ENCODE results near the gene MSRB2.
"Not testable (repeated sequence)": the region's sequence is repeated elsewhere in the genome, so short reads cannot be mapped to it uniquely, and the experiment has no call there.

Gene MSRB2

DNA sequence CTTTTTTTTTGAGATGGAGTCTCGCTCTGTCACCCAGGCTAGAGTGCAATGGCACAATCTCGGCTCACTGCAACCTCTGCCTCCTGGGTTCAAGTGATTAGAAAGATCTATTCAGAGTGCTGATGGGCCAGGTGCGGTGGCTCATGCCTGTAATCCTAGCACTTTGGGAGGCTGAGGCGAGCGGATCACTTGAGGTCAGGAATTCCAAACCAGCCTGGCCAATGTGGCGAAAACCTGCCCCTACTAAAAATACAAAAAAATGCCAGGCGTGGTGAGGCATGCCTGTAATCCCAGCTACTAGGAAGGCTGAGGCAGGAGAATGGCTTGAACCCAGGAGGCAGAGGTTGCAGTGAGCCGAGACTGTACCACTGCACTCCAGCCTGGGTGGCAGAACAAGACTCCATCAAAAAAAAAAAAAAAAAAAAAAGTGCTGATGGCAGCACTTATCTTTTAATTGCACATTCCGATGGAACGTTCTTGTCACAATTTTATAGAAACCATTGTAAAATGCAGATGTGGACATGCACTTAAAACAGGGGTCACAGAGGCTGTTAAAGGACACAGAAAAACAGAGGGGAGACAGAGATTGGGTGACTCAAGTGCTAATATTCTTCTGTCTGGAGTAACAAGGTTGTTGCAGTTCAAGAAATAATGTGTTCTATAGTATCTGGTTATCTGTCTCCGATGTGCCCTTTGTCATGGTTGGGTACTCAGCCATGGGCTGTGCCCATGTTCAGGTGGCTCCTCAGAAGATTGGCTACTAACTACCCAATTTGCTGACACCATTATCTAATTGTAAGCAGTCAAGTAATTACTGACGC lies 25.1 kb upstream of the MSRB2 start:
- DNase-seq: not testable (repeated sequence)

DNA sequence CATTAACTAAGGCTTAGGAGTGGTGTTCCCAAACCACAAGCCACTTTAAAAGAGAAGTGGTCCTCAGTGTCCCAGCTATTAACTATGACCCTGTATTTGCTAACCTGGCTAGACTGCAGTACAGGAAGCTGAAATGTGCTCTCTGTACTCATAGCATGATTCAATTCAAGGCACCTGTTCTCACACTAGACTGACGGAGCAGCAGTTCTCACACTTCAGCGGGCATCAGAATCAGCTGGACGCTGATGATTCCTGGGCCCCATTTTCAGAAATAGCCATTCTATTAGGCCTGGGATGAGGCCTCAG lies 24.5 kb upstream of the MSRB2 start:
- DNase-seq: no peak

DNA sequence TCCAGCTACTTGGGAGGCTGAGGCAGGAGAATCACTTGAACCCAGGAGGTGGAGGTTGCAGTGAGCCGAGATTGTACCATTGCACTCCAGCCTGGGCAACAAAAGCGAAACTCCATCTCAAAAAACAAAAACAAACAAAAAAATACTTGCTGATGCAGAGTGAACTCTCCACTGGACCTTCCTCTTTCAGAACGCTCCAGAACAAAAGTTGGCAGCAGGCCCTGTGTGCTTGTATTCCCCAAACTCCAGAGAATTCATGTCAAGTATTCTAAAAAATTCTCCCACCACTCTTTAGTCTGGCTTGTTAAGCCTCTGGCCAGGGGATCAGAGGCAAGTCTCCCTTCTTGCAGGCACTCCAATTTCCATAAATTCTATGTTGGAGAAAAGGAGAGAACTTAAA lies 22.8 kb upstream of the MSRB2 start:
- not testable (repeated sequence) for DNase-seq

DNA sequence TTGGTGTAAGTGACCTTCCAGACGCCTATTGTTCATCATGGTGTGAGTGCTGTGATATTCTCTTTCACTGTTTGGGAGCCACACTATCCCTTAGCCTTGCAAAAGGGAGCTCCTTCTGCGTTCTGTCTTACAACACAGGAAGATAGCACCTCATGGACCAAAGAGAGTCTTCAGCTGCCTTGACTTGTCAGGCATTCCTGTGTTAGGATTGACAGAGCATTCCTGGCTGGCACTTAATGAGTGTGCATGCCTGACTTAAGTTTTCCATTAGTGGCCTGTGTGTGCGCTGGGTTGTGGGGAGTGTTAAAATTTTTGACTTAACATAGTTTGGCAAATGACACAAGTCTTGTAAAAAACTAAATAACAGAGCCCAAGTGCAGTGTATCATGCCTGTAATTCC lies 21.9 kb upstream of the MSRB2 start:
- no peak for DNase-seq

DNA sequence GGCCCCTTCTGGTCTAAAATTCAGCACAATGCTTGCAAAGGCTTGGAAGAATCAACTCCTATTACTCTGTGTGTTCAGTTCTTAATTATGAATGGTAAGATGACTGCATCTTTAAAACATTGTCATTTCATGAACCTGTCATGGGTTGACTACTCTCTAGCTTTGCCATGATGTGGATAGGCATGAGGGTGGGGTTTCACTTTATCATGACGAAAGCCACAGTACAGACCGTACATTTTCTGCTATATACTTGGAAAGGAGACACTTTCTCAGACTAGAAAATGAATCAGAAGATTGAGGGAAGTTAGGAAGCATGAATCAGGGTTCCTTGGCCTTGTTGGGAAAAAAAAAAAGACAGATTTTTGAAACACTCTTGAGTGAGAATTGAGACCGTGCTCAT lies 19.7 kb upstream of the MSRB2 start:
- DNase-seq: no peak

DNA sequence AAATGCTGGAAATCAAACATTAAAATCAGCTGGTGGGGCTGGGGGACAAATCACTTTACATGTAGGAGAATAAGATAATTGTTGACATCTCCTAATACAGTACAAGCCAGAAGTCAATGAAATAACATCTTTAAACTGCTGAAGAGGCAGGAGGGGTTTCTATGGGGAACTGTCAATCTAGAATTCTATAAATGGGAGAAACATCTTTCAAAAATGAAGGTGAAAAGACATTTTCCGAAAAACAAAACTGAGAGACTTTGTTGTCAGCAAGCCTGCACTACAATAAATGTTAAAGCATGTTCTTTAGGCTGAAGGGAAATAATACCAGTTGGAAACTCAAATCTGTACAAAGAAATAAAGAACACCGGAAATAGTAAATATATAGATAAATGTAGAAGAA lies 17.3 kb upstream of the MSRB2 start:
- no peak for DNase-seq

DNA sequence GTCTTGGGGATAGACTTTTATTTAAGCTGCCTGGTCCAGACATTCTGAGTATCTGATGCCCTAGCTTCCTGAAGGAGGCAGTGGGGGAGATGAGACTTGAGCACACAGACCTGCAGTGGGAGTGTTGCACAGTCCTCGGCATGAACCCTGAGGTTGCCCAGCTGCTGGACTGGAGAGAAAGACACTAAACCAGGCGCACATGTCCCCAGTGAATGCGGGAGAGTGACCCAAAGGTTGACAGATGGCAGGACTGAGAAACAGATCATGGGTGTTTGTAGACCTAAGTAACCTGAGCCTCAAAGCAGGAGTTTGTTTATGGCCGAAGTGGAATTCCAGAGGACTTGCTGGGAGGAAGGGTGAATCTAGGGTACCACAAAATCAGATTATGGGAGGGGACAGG lies 15.7 kb upstream of the MSRB2 start:
- no peak for DNase-seq

DNA sequence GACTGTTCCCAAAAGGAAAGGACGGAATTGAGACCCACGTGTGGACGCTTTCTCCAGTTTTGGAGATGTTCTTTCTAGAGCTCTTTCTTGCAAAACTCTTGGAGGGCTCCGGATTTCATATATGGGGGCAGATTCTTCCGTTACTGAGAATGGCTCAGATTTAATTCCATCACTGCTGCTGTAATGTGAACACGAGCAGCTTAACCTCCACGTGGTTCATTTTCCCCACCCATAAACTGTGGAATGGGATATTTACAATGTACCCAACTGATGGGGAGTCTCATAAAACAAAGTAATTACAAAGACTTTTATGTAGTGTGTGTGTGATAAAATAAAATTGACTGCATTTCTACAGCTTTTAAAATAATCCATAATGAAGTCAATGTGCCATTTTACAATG lies 15.1 kb upstream of the MSRB2 start:
- DNase-seq: no peak

DNA sequence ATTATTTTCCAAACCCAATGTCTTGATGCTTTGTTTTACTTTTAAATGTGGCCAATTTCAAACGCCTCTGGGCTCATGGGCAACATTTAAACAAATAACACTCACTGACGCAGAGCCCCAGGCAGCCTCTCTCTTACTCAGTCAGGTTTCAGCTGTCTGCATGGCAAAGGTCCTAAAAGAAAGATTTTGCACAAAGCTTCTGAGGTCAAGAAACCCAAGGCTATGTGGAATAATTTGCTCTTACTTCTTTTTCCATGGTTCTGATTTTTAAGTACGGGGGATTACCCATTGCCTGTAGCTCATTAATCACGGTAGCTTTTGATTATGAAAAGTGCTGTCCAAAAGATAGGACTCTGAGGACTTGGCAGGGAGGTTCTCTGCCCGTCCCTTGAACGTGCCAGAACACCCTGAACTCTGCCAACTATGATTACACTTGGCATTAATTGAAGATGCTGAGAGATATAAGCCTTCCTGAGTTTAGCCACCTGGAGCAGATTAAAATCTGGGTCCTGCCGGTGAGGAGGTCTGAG lies 14.1 kb upstream of the MSRB2 start:
- DNase-seq: no peak

DNA sequence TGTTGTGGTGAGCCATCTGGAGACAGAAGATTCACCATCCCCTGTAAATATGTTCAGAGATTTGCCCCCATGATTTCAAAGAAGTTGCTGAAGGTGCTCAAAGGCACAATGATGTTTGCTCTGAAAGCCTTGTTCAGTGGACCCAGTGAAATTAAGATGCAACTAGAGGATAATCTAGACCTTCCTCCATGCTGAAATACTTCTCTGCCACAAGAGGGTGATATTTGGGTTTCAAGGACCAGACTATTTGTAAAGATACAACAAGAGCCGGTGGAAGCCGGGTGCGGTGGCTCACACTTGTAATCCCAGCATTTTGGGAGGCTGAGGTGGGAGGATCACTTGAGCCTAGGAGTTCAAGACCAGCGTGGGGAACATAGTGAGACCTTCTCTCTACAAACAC lies 13.5 kb upstream of the MSRB2 start:
- DNase-seq: no peak

DNA sequence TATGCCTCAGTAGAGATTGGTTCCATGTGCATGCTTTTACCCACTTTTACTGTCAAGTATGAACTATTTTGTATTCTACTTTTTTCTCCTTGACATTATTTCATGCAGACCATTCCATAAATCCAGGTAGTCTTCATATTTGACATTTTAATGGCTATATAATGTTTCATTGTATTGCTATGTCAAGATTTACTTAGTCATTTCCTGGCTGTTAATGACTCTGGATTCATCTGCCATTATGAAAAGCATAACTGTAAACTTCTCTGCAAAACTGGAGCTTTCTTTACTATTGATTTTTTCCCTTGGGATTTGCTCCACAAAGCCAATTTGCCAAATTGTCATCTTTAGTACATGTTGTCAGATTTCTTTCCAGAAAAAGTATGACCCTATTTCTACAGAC lies 6.8 kb upstream of the MSRB2 start:
- DNase-seq: no peak

DNA sequence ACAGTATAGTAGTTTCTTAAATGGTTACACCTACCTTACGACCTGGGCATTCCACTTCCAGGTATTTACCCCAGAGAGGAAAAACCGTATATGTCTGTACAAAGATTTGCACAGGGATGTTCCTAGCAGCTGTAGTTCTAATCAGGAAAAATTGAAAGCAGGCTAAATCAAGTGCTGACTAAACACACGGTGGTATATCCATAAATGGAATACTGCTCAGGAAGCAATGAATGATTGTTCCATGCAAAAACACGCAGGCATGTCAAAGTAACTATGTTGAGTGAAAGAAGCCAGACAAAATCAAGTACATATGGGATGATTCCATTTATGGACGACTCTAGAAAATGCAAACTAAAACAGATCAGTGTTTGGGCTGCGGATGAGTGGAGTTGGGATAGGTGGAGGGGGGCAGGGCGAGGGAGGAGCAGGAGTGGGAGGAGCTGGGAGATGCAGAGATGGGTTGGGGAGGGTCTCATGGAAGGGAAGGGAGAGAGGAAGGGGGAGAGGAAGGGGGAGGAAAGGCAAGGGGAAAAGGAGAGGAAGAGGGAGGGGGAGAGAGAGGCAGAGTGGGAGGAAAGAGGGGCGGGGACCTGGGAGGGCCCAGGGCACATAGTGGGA lies 484 bp upstream of the MSRB2 start:
- no peak for DNase-seq

DNA sequence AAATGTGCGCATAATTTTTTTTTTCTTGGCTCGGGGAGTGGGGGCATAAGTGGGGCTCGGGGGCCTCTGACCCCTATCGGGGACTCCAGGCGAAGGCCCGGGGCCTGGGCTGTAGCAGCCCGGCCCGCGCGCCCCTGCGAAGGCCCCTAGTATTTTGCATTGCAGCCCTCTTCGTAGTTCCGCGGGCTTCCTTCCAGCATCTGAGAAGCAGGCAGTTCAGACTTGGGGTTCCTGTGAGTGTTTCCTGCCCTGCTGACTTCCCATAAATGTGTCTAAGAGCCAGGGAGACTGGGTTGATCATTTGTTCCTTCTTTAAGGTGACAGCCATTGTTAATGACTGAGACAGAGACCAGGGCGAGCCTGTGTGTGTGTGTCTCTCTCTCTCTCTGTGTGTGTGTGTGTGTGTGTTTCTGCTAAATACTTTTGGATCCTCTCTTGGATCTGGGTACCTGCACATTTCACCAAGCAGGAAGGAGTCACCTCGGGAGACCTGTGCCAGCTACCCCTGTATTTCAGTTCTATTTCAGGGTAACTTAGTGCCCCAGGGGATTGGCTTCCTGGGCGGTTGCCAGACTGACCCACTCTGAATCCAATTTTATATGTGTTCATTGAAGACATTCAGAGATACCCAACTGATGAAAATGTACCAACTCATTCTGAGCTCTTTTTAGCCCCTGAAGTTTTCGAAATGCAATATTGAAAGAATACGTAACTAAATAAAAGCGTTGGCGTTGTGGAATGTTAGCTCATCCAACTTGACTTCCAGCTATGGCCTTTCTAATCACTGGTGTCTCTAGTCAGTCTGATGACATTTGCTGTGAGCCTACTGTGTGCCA lies 805 bp downstream of the MSRB2 start:
- DNase-seq: peak; percentile 50

DNA sequence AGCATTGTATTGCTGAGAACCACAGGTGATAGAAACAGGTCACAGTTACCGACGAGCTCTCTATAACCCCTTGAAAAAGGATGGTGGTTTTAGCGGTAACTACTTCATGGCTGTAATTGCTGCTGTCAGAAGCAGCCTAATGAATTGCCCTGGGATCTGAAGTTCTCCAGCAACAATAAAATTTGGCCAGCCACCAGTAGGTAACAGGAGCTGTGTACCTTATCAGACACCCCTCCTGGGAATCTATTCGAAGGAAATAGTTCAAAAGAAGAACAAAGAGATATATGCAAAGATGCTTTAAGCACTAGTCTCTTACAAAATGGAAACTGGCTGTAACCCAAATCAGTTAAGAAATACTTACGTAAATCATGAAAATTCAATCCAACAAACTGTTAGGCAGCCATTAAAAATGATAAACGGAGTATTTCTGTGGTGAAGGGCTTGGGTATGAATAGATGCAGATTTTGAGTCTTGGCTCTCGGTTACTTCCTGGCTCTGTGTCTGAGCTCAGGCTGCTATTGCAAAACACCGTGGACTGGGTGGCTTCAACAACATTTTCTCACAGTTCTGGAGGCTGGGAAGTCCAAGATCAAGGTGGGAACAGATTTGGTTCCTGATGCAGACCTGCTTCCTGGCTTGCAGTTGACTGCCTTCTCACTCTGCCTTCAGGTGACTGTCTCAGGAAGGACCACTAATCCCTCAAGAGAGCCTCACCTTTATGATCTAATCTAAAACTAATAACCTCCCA lies 1.6 kb downstream of the MSRB2 start:
- no peak for DNase-seq

DNA sequence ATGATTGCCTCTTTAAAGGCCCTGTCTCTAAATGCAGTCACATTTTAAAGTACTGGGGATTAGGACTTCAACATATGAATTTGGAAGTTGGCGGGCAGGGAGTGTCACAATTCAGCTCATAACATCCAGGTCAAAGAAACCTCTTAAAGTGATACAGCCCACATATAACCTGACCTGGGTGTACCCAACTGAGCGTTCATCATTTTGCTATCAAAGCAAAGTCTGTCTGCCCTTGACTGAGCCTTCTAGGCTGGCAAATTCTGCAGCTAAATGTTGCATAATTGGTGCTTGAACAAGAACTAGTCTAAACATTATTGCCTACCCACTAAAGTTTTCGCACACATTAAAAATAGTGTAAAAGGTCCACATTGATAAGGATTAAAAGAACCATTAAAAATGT lies 3.7 kb downstream of the MSRB2 start:
- DNase-seq: no peak

DNA sequence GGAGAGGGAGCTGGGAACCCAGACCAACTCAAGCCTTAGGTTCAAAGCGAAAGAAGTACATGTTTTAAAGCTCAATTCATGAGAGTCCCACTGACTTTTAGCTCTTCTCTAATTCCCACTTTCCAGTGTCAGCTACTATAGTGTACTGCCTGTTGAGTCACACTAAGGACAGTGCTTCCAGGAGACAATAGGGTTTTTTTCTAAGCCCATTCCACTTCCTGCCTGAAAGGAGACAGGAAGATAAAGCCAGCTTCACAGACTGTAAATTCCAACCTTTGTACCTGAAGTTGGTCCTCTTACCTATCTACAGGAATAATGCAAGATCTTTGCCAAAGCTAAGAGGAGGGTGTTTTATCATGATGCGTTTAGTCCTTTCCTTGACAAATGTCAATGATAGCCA lies 4.4 kb downstream of the MSRB2 start:
- DNase-seq: no peak

DNA sequence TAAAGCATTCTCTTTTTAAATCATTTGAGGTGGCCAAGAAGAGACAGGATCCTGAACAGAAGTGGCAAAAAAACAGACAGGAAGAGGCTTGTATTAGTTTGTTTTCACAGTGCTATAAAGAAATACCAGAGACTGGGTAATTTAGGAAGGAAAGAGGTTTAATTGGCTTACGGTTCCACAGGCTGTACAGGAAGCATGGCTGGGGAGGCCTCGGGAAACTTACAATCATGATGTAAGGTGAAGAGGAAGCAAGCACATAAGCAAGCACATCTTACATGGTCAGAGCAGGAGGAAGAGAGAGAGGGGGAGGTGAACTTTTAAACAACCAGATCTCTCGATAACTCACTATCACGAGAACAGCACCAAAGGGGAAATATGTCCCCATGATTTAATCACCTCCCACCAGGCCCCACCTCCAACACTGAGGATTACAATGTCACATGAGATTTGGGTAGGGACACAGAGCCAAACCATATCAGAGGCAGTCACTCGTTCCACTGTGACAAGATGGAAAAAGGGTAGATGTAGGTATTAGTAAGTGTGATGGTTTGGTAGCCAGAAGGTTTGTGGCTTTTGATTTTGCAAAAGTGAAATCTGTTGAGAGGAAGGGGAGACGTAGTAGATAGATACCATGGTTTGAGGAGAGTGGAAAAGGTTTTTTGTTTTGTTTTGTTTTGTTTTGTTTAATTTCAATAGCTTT lies 5.1 kb downstream of the MSRB2 start:
- DNase-seq: no peak

DNA sequence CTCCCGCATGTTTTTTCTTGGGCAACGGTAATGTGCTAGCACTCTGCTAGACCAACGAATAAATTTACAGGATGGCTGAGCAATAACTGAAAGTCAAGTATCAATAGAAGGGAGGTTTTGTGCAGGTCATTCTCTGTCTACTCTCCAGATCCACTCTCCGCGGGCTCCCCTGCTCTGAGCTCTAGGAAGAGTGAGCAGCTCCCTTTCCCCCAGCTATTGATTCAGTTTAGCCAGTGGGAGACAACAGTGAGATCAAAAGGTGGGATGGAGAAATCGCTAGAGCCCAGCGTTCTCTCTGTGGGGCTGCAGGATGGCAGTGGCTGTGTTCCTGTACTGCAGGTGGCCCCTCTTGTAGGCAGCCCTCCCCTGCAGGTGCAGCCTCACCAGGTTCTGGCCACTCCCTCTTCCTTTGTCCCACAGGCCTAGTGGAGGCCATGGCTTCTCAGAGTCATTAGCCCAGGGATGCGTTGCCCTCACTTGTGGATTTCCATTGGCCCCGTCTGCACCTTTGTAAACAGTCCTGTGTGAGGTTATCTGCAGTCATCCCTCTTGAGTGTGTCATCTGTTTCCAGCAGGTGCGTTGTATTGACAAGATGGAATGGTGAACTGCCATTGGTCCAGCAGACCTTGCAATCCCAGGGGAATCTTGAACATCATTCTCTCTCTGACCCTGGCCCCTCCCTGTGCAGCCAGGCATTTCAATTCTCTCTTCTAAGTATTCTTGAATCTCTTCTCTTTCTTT lies 11.1 kb downstream of the MSRB2 start:
- DNase-seq: no peak

DNA sequence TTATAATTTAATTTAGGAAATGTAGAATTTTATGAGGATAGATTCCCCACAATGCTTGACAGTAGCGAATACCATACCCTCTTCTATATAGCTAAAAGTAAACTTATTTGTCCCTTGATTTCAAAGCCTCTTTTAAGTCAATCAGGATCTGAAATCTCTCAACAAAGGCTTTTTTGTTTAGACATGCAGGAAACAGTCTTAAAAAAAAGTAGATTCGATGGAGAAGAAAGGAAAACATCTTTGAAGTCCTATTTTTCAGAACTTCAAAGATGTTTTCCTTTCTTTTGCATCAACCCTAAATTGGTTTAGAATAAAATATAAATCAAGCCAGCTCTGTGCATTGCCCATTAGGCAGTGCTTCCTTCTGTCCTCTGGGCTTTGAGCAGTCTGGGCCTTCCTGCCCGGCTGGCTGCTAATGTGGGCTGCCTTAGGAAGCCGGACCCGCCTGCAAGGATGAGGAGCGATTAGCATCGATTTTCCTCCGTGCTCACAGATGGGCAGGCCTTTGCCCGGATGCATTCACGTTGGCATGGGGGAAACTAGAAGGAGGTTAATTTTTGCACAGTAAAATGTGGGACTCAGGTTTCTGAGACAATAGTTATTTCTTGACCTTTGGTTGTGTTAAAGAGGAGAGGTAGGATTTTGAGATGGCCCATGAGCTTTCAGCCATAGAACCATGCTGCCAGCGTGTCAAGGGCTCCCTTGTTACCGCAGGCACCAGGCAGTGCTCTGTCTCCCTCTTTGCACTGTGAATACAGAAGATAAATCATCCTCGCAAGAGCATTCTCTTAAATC lies 15.5 kb downstream of the MSRB2 start:
- no peak for DNase-seq

DNA sequence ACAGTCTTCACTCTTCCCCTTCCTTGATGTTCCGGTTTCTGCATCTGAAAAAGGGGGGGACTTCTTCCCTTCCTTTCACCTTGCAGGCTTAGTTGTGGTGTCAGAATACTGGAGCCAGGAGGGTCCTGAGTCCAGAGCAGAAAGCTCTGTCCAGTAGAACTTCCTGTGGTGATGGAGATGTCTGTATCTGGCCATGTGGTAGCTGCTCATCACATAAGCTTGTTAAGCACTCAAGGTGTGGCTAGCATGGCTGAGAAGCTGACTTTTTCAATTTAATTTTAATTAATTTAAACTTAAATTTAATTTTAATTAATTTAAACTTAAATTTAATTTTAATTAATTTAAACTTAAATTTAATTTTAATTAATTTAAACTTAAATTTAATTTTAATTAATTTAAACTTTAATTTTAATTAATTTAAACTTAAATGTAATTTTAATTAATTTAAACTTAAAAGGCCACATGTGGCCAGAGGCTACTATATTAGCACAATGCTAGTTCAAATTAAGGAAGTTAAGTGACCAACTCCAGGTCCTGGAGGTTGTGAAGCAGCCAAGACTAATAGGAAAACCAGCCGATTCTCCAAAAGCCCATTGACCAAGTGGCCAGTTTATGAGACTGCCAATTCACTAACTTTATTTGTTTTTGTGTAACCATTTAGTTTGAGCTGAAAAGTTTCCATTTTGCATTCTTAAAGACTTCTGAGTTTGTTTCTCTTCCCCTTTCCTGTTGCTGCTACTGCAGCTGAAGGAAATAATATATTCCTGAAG lies 16.3 kb downstream of the MSRB2 start:
- DNase-seq: no peak
